ENCODE results near the gene KLHL29. TPM values are rescaled to one million over a fixed set of nuclear protein-coding genes. Genes with fewer than 3 reads are reported as not detected.
A peak's percentile ranks its signal among the peaks of the same experiment; 100 is the strongest.

Gene KLHL29
- total and polyA plus RNA-seq, 8 donors, result 0.91 to 6.6 (median 2.6) TPM

GRCh38 chr2:23561088-23561487 is 176.1 kb downstream of the KLHL29 start:
- FAIRE-seq, result no peak

GRCh38 chr2:23561544-23561943 is 176.6 kb downstream of the KLHL29 start:
- no peaks in the 10 kb centered on the region for H3K4me1 ChIP-seq
- intact Hi-C loops (cut with DNase I), result no loop called here
- no peak for TF ChIP-seq CTCF (IDR thresholded peaks at IDR 0.05)
- no peaks in the 10 kb centered on the region for H3K36me3 ChIP-seq
- FAIRE-seq, result no peak
- H3K9me3 ChIP-seq, result no peaks in the 10 kb centered on the region
- no peak for ATAC-seq
- 63 to 81% methylated on average over 9 of the region's 9 CpGs for WGBS, 2 donors
- no peaks in the 10 kb centered on the region for H3K27me3 ChIP-seq
- no peak overlapping the region for H3K4me3 ChIP-seq
- no peak for DNase-seq
- no peak overlapping the region for H3K27ac ChIP-seq

More at GRCh38 chr2:23561088-23561487, 176.1 kb downstream of the KLHL29 start:
- 87 to 97% methylated on average over 7 of the region's 7 CpGs for WGBS, 2 donors
- Histone ChIP-seq H3K36me3 (no peaks in the 10 kb centered on the region), H3K4me1 (no peaks in the 10 kb centered on the region), H3K27me3 (no peaks in the 10 kb centered on the region), H3K4me3 (no peak overlapping the region), H3K27ac (no peak overlapping the region), H3K9me3 (no peaks in the 10 kb centered on the region)
- TF ChIP-seq CTCF (IDR thresholded peaks at IDR 0.05), result no peak
- ATAC-seq (peak in 1 of 4 donors; percentile 28), DNase-seq (no peak)
- intact Hi-C loops (cut with DNase I), result no loop called here

- H3K4me3 ChIP-seq, result no peak overlapping the region
- FAIRE-seq, result no peak
- H3K9me3 ChIP-seq, result no peaks in the 10 kb centered on the region
- H3K27me3 ChIP-seq, result no peaks in the 10 kb centered on the region
- no peaks in the 10 kb centered on the region for H3K4me1 ChIP-seq
- WGBS, 2 donors, result 88 to 94% methylated on average over 30 of the region's 30 CpGs
- no peak overlapping the region for H3K27ac ChIP-seq
- peak in 1 of 6 donors; percentile 52 for DNase-seq
- H3K36me3 ChIP-seq, result no peaks in the 10 kb centered on the region
- intact Hi-C loops (cut with DNase I), result no loop called here
- TF ChIP-seq CTCF (IDR thresholded peaks at IDR 0.05), result no peak
- no peak for ATAC-seq
Observed at GRCh38 chr2:23562143-23562542, 177.2 kb downstream of the KLHL29 start.

GRCh38 chr2:23563151-23563550 is 178.2 kb downstream of the KLHL29 start:
- no peaks in the 10 kb centered on the region for H3K9me3 ChIP-seq
- H3K4me3 ChIP-seq, result no peak overlapping the region
- DNase-seq, result no peak
- intact Hi-C loops (cut with DNase I), result no loop called here
- H3K36me3 ChIP-seq, result no peaks in the 10 kb centered on the region
- peak overlapping the region in 3 of 4 donors; percentile 58 to 66 (median 63) for H3K27ac ChIP-seq
- 46 to 53% methylated on average over 10 of the region's 10 CpGs for WGBS, 2 donors
- no peaks in the 10 kb centered on the region for H3K4me1 ChIP-seq
- FAIRE-seq, result no peak
- no peaks in the 10 kb centered on the region for H3K27me3 ChIP-seq
- ATAC-seq, result peak in 1 of 4 donors; percentile 3
- no peak for TF ChIP-seq CTCF (IDR thresholded peaks at IDR 0.05)

- Histone ChIP-seq H3K4me1 (no peaks in the 10 kb centered on the region), H3K4me3 (no peak overlapping the region), H3K27ac (peak overlapping the region; percentile 25 to 66 (median 60)), H3K36me3 (no peaks in the 10 kb centered on the region), H3K27me3 (no peaks in the 10 kb centered on the region), H3K9me3 (no peaks in the 10 kb centered on the region)
- DNase-seq (peak in 4 of 6 donors; percentile 55 to 76 (median 58)), ATAC-seq (peak; percentile 66 to 78 (median 72)), FAIRE-seq (no peak)
- WGBS, 2 donors, result 43% methylated on average over 22 of the region's 22 CpGs
- intact Hi-C loops (cut with DNase I), result no loop called here
- no peak for TF ChIP-seq CTCF (IDR thresholded peaks at IDR 0.05)
Observed at GRCh38 chr2:23563673-23564614, 179.0 kb downstream of the KLHL29 start.

Measured in pancreas (tissue), 10 donors.